MM.1S (cell line): ENCODE data around the gene MRPS21.
"Not testable (repeated sequence)": the region's sequence is repeated elsewhere in the genome, so short reads cannot be mapped to it uniquely, and the experiment has no call there.

Experiments used
- DNase-seq: peaks from one replicate; pipeline ENCODE4 v3.0.0-alpha.2; 2015
- H2AFZ ChIP-seq: fragments of 300-600 bp; sonication (generic); 2 replicates; pipeline ENCODE4 v1.6.0; 2016; ENCODE audit warnings: antibody characterized with exemption, low read length
- H3F3A ChIP-seq: fragments of 300-600 bp; sonication (generic); 2 replicates; pipeline ENCODE4 v1.6.1; 2016; ENCODE audit warnings: mild to moderate bottlenecking, antibody characterized with exemption, low read length, moderate library complexity, mixed read lengths; ENCODE audit not compliant: insufficient read depth
- H3K27ac ChIP-seq: fragments of 300-600 bp; sonication (generic); 2 replicates; pipeline ENCODE4 v1.5.1; 2016; ENCODE audit warnings: mild to moderate bottlenecking, low read length
- H3K27me3 ChIP-seq: fragments of 300-600 bp; sonication (generic); replicated peaks from 2 replicates; pipeline ENCODE4 v1.6.0; 2016; ENCODE audit warnings: low read length; ENCODE audit not compliant: insufficient read depth
- H3K36me3 ChIP-seq: fragments of 300-600 bp; sonication (generic); replicated peaks from 2 replicates; pipeline ENCODE4 v1.6.1; 2016; ENCODE audit warnings: mild to moderate bottlenecking, low read length, mixed read lengths; ENCODE audit not compliant: insufficient read depth
- H3K4me1 ChIP-seq: fragments of 300-600 bp; sonication (generic); 2 replicates; pipeline ENCODE4 v1.6.1; 2016; ENCODE audit warnings: low read length, mixed read lengths
- H3K4me2 ChIP-seq: fragments of 300-600 bp; sonication (generic); 2 replicates; pipeline ENCODE4 v1.6.0; 2016; ENCODE audit warnings: low read depth, low read length
- H3K4me3 ChIP-seq: fragments of 300-600 bp; sonication (generic); 2 replicates; pipeline ENCODE4 v1.5.1; 2016; ENCODE audit warnings: low read length, mixed read lengths
- H3K79me2 ChIP-seq: fragments of 300-600 bp; sonication (generic); 2 replicates; pipeline ENCODE4 v1.6.1; 2016; ENCODE audit warnings: mixed run types, low read length, mixed read lengths
- H3K9ac ChIP-seq: fragments of 300-600 bp; sonication (generic); 2 replicates; pipeline ENCODE4 v1.6.1; 2016; ENCODE audit warnings: low read length, mixed read lengths
- H3K9me2 ChIP-seq: fragments of 300-600 bp; sonication (generic); replicated peaks from 2 replicates; pipeline ENCODE4 v1.6.1; 2016; ENCODE audit warnings: mild to moderate bottlenecking, low read length, mixed read lengths; ENCODE audit not compliant: insufficient read depth
- H3K9me3 ChIP-seq: fragments of 300-600 bp; sonication (generic); replicated peaks from 2 replicates; pipeline ENCODE4 v1.6.1; 2016; ENCODE audit warnings: mild to moderate bottlenecking, low read length, mixed read lengths; ENCODE audit not compliant: insufficient read depth
- H4K20me1 ChIP-seq: fragments of 300-600 bp; sonication (generic); 2 replicates; pipeline ENCODE4 v1.6.1; 2016; ENCODE audit warnings: mild to moderate bottlenecking, low read length, moderate library complexity, mixed read lengths; ENCODE audit not compliant: insufficient read depth
- EZH2 ChIP-seq: fragments of 300-600 bp; sonication (generic); optimal IDR thresholded peaks from 2 replicates; pipeline ENCODE3; 2017; ENCODE audit warnings: low read depth, mild to moderate bottlenecking, antibody characterized with exemption, low read length, mixed read lengths
- EZH2phosphoT487 ChIP-seq: fragments of 300-600 bp; sonication (generic); IDR thresholded peaks from 2 replicates; pipeline ENCODE4 v1.6.1; 2018; ENCODE audit warnings: antibody characterized with exemption, low read length
- TF ChIP-seq, protein P1 (sequence below): fragments of 300-600 bp; sonication (generic); IDR thresholded peaks from 2 replicates; pipeline ENCODE4 v1.5.1; 2016; ENCODE audit warnings: antibody characterized with exemption, low read length, mixed read lengths

Gene MRPS21

DNA sequence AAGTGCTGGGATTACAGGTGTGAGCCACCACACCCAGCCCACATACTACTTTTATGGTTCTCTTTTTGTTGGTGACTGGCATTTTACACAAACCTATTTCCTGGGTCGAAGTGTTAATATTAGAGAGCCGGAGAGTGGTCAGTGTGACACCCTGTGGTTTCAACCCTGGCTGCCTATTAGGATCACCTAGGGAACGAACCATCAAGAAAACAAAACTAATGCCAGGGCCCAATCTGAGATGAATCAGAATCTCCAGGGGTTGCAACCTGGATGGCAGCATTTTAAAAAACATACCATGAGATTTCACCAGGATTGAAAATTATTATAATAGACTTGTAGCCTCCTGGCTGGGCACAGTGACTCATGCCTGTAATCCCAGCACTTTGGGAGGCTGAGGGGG lies 6.1 kb downstream of the MRPS21 start:
- peaks cover 9% of the 10 kb centered on the region; the same call in 1 of the 2 replicates for H3K79me2 ChIP-seq
- TF ChIP-seq, protein P1, sequence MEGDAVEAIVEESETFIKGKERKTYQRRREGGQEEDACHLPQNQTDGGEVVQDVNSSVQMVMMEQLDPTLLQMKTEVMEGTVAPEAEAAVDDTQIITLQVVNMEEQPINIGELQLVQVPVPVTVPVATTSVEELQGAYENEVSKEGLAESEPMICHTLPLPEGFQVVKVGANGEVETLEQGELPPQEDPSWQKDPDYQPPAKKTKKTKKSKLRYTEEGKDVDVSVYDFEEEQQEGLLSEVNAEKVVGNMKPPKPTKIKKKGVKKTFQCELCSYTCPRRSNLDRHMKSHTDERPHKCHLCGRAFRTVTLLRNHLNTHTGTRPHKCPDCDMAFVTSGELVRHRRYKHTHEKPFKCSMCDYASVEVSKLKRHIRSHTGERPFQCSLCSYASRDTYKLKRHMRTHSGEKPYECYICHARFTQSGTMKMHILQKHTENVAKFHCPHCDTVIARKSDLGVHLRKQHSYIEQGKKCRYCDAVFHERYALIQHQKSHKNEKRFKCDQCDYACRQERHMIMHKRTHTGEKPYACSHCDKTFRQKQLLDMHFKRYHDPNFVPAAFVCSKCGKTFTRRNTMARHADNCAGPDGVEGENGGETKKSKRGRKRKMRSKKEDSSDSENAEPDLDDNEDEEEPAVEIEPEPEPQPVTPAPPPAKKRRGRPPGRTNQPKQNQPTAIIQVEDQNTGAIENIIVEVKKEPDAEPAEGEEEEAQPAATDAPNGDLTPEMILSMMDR = no peak
- TF ChIP-seq EZH2phosphoT487 (no peak), EZH2 (no peak)
- H3K27ac ChIP-seq = no peak overlapping the region

DNA sequence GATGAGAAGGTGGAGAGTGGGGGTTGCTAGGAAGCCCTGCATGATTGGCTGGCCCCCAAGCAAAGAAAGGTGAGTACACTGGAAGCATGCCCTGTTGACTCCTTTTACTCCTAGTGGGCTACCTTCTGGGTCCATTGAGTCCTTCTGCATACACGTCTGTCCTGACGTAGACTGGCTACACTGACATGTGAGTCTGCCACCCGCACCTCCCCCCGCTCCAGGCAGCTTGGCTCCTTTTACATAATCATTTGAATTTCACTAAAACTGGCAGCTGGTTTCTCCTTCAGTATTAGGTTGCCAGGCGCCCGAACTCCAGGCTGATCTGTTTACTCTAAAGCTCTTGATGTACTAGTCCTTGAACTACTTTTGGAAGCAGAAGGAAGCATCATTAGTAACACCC lies 8.7 kb downstream of the MRPS21 start:
- Histone ChIP-seq H3K27ac (no peak overlapping the region), H3K79me2 (peaks cover 3% of the 10 kb centered on the region; the same call in 1 of the 2 replicates), H3K4me1 (no peaks in the 10 kb centered on the region), H3K9ac (no peak overlapping the region), H3K9me2 (no peaks in the 10 kb centered on the region), H3F3A (0 out of 2 replicates have a peak, but pooled peaks cover 4% of the 10 kb centered on the region), H3K36me3 (no peaks in the 10 kb centered on the region), H3K9me3 (no peaks in the 10 kb centered on the region), H3K4me2 (no peak overlapping the region), H2AFZ (no peak overlapping the region), H3K27me3 (no peaks in the 10 kb centered on the region), H3K4me3 (no peak overlapping the region), H4K20me1 (0 out of 2 replicates have a peak, but pooled peaks cover 3% of the 10 kb centered on the region)
- no peak for DNase-seq
- no peak for TF ChIP-seq EZH2
- TF ChIP-seq, protein P1 = no peak
- no peak for TF ChIP-seq EZH2phosphoT487

More for the DNA sequence above, 6.1 kb downstream of the MRPS21 start:
- H3K4me1 ChIP-seq = no peaks in the 10 kb centered on the region
- H3K4me2 ChIP-seq = no peak overlapping the region
- 0 out of 2 replicates have a peak, but pooled peaks cover 4% of the 10 kb centered on the region for H3F3A ChIP-seq
- no peaks in the 10 kb centered on the region for H3K9me2 ChIP-seq
- H3K27me3 ChIP-seq = no peaks in the 10 kb centered on the region
- H3K9me3 ChIP-seq = no peaks in the 10 kb centered on the region
- H3K4me3 ChIP-seq = no peak overlapping the region
- no peak for DNase-seq
- no peaks in the 10 kb centered on the region for H4K20me1 ChIP-seq
- H3K36me3 ChIP-seq = no peaks in the 10 kb centered on the region; the same call in 1 of the 2 replicates
- H2AFZ ChIP-seq = no peak overlapping the region
- H3K9ac ChIP-seq = no peak overlapping the region

DNA sequence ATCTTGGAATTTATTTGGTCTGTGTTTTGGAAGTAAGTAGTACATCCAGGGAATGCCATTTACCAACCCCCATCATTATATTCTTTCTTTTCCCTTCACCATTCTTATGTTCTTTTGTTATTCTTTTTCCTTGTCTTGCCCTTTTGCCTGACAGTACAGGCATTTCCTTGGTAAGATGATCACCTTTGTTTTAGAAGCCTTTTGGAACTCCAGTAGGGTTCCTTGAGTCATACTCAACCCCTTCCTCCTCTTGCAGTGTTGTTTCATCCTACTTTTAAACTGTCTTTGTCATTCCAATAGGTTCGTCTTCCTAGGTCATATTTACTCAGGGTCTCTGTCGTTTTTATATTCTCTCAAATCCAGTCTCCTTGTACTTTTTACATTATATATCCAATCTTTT lies 9.2 kb downstream of the MRPS21 start:
- Histone ChIP-seq H3K36me3 (peaks cover 3% of the 10 kb centered on the region; the same call in 1 of the 2 replicates), H4K20me1 (0 out of 2 replicates have a peak, but pooled peaks cover 3% of the 10 kb centered on the region), H3F3A (0 out of 2 replicates have a peak, but pooled peaks cover 4% of the 10 kb centered on the region), H3K4me1 (no peaks in the 10 kb centered on the region), H3K4me2 (no peak overlapping the region), H3K4me3 (no peak overlapping the region), H2AFZ (no peak overlapping the region), H3K9me2 (no peaks in the 10 kb centered on the region), H3K27me3 (no peaks in the 10 kb centered on the region), H3K79me2 (peaks cover 3% of the 10 kb centered on the region; the same call in 1 of the 2 replicates), H3K9me3 (no peaks in the 10 kb centered on the region), H3K9ac (no peak overlapping the region), H3K27ac (no peak overlapping the region)
- TF ChIP-seq EZH2phosphoT487 (no peak), EZH2 (no peak)
- TF ChIP-seq, protein P1 = no peak
- no peak for DNase-seq

DNA sequence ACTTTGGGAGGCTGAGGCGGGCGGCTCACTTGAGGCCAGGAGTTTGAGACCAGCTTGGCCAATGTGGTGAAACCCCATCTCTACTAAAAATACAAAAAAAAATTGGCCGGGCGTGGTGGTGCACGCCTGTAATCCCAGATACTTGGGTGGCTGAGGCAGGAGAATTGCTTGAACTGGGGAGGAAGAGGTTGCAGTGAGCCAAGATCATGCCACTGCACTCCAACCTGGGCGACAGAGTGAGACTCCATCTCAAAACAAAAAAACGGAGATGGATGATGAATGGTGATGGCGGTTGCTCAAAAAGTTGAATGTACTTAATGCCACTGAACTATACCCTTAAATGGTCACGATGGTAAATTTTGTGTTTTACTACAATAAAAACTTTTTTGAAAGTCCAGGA lies 14.9 kb downstream of the MRPS21 start:
- not testable (repeated sequence) for H3K27ac ChIP-seq, H3K27me3 ChIP-seq, H3K9me2 ChIP-seq, DNase-seq, H3K9ac ChIP-seq, H3K4me2 ChIP-seq, H3F3A ChIP-seq, H3K9me3 ChIP-seq, H2AFZ ChIP-seq, H4K20me1 ChIP-seq, H3K4me1 ChIP-seq, H3K36me3 ChIP-seq, H3K4me3 ChIP-seq, H3K79me2 ChIP-seq
